H1 (cell line): ENCODE data around the gene PXN.

Experiments used
- CREB1 ChIP-seq: IDR thresholded peaks from 2 replicates; pipeline ENCODE4 v1.6.1; 2012; ENCODE audit warnings: inconsistent platforms
- TF ChIP-seq, protein P1 (sequence below), 3 experiments: IDR thresholded peaks; 1 replicate in 2 of 3; 2 replicates in 1 of 3; pipeline versions ENCODE4 v1.5.1 to v1.6.1; 2011; ENCODE audit warnings: low read length in 3 of 3, mild to moderate bottlenecking in 3 of 3, inconsistent platforms in 2 of 3, low read depth in 1 of 3, moderate library complexity in 1 of 3; ENCODE audit not compliant: insufficient read depth in 1 of 3; ENCODE audit errors: control extremely low read depth in 1 of 3

DNA sequence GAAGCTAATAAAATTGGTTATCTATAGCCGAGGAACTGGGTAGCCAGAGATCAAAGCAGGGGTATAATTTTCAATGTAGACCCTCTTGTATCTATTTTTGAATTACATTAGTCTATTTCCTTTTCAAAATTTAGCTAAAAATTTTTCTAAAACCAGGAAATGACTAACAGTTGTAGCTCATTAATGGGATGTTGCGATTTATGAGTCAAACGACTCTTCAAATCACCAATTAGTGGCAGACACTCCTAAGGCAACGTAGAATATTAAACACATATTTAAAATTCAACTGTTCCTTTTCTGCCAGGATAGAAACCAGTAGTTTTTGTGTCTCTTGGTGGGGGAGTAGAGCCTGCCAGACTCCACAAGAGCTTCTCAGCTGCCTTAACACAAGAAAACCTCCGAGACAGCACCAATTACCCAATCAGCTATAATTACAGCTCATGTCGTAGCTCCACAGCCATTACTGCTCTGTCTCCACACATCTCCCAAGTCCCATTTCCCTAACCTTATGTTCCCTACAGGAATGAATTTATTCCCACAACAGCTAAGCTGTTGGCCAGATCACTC, 97.9 kb downstream of the PXN start:
- no peak for TF ChIP-seq CREB1
- TF ChIP-seq, protein P1, sequence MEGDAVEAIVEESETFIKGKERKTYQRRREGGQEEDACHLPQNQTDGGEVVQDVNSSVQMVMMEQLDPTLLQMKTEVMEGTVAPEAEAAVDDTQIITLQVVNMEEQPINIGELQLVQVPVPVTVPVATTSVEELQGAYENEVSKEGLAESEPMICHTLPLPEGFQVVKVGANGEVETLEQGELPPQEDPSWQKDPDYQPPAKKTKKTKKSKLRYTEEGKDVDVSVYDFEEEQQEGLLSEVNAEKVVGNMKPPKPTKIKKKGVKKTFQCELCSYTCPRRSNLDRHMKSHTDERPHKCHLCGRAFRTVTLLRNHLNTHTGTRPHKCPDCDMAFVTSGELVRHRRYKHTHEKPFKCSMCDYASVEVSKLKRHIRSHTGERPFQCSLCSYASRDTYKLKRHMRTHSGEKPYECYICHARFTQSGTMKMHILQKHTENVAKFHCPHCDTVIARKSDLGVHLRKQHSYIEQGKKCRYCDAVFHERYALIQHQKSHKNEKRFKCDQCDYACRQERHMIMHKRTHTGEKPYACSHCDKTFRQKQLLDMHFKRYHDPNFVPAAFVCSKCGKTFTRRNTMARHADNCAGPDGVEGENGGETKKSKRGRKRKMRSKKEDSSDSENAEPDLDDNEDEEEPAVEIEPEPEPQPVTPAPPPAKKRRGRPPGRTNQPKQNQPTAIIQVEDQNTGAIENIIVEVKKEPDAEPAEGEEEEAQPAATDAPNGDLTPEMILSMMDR (IDR thresholded peaks at IDR 0.05; ENCODE audit: control extremely low read depth in 1 of 3, insufficient read depth in 1 of 3, low read depth in 1 of 3, low read length in 3 of 3): no peak
